ENCODE data around the gene PDE10A.

PDE10A gene

GRCh38 chr6:165390475-165390874 lies 272.6 kb downstream of the PDE10A start:
- DNase-seq (ENCODE audit: low spot score) = no peak

GRCh38 chr6:165389534-165389933 lies 273.5 kb downstream of the PDE10A start:
- no peak for DNase-seq (ENCODE audit: low spot score)

DNA sequence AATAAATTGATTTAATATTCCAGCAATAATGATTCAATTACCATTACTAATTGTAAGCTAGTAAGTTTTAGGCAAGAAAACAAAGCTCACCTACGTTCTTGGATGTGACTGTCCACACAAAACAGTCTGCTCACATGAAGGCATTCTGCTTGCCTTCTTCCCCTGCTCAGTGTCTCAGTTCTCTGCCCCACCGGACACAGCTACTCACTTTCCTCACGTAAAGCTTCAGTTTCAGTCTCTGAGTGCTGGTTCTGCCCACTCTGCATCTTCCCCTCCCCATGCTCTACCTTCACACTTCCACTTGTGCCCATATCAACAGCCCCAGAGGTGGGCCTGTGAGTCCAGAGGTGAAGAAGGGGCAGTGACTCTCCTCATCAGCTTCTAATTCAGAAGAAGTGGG lies 279.7 kb downstream of the PDE10A start:
- no peak for DNase-seq (ENCODE audit: low spot score)

DNA sequence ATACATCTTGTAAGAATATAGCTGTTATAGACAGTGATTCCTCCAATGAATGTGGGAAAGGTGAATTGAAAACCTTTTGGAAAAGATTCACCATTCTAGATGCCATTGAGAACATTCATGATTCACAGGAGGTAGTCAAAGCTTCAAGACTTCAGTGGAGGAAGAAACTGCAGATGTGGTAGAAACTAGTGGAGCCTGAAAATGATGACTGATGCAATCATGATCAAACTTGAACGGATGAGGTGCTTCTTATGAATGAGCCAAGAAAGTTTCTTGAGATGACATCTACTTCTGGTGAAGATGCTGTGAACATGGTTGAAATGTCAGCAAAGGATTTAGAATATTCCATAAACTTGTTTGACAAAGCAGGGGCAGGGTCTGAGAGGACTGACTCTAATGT lies 286.9 kb downstream of the PDE10A start:
- DNase-seq (ENCODE audit: low spot score) = no peak

- no peak for DNase-seq (ENCODE audit: low spot score)
These were observed 297.7 kb downstream of the PDE10A start for GRCh38 chr6:165365371-165365770.

DNA sequence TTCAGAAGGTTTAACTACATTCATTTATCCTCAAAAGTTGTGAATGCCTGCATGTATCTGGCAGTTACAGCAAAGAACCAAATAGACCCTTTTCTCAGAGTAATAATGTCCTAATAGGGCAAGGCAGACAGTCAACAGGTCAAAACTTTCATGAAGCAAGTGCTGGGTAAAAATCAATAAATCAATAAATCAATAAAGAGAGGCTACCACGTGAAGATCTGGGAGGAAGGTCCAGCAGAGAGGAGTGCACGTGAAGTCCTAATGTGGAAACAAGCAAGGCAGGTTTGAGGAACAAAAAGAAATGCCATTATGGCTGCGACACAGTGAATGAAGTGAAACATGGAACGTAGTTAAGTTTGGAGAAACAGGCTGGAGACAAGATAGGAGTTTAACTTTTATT lies 317.3 kb downstream of the PDE10A start:
- no peak for DNase-seq (ENCODE audit: low spot score)

DNA sequence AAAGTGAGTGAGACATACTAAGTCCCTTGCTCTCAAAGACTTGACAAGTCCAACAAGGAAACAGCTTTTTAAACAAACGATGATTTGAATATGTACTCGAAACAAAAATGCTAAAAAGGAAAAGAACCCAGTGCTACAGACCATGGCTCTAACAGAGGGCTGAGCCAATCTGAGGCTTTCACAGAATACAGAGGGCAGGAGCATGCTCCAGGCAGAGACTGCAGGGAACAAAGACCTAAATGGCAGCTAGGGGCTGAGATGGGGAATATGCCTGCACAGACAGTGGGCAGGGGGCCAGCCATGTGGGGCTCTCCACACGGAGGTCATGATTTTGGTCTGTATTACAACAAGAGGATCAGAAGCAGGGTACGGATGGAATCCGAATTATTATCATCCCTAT lies 322.5 kb downstream of the PDE10A start:
- DNase-seq (ENCODE audit: low spot score) = no peak

GRCh38 chr6:165325609-165326008 lies 337.4 kb downstream of the PDE10A start:
- no peak for DNase-seq (ENCODE audit: low spot score)

DNA sequence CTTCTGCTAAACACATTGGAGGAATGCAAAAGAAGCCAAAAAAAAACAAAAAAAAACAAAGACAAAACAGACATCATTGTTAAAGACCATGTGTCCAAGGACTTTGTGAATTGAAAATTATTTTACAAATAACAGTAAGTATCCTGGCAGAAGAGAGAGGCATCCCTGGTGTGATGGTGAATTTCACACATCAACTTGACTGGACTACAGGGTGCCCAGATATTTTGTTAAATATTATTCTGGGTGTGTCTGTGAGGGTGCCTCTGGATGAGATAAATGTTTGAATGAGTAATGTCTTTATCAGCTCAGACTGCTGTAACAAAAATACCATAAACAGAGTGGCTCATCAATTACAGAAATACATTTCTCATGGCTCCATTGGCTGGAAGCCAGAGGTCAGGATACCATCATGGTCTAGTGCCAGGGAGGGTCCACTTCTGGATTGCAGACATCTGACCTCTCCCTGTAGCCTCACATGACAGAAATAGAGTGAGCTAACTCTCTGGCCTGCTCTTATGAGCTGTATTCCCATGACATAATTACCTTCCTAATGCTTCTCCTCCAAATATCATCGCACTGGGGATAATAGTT lies 341.4 kb downstream of the PDE10A start:
- DNase-seq (ENCODE audit: low spot score) = no peak

DNA sequence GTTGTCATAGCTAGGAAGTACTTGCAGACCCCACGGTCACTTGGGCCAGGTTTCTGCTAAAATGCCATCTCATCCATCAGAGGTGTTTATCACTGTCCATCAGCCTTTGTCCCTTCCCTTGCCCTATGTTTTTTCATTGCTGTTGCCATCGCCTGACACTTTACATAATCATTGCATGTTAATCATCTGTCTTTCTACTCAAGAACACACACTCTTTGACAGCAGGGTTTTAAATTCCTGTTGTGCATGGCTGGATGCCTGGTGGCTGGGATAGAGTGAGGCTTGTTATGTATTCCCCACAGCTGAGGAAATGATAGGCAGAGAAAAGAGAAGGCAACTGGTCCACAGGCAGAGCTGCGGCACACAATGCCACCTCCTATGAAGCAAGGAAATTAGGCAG lies 341.9 kb downstream of the PDE10A start:
- DNase-seq (ENCODE audit: low spot score) = no peak

DNA sequence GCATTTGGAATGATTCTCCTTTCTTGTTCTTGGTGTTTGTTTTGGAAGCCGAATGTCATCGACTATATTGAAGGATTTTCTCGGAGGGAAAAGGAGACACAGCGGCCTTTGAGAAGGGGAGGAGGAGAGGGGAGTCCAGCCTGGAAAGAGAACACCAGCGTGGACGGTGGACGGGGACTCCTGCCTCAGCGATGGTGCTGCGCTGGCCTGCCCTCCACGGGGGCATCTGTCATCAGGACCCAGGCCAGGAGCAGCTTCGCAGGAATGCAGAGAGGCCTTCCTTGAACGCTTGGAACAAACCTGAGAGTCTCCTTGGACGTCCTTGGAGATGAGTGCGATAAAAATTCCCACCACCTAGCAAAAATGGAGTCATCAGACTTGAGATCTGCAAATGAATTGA lies 345.3 kb downstream of the PDE10A start:
- DNase-seq (ENCODE audit: low spot score) = no peak

GRCh38 chr6:165308926-165309731 lies 353.9 kb downstream of the PDE10A start, which contains the start of gene C6orf118:
Gene C6orf118, minus strand, starts transcription at chr6:165309605. Its CDS starts 19 bp downstream, at chr6:165309586.
- DNase-seq (ENCODE audit: low spot score) = peak; percentile 85

GRCh38 chr6:165306955-165307354 lies 356.1 kb downstream of the PDE10A start:
- DNase-seq (ENCODE audit: low spot score) = no peak

GRCh38 chr6:165301372-165302246 lies 361.4 kb downstream of the PDE10A start:
- DNase-seq (ENCODE audit: low spot score) = no peak

DNA sequence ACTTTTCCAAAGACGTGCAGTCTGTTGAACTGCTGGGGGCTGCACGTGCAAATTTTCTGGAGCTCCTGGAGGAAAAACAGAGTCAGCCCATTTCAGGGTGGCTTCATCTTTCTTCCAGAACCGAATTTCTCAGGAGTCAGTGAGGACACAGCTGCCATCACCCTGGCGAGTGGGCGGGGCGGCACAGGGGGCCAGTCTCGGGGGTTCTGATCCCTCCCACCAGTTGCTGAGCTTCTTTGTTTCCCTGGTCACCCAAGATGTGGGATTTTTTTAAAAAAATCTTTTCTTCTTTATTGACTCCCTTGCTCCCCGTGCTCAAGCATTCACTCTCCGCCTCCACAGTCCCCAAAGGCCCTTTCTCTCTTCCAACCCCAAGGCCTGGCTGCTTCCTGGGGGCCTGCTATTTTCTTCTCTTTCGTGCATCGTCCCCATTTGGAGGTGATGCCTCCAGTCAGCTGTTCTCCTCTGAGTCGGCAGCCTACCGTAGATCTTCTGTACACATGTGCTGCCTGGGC lies 362.6 kb downstream of the PDE10A start:
- DNase-seq (ENCODE audit: low spot score) = no peak

DNA sequence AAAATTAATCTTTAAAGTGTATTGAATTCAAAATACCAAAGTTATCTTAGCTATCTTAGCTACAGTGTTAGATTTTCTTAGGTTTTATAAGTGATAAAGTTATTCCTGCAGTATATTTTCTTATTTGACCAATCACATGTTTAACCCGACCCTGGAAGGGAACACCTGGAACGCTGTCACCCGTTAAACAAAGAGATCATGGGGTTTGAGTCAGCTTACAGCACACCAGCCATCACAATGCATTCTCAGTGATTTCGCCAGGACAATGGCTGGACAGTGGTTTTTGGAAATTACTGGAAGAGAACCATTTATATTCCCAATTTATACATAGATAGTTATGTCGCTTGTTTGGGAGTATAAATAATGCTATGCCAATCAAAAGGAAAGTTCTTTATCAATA lies 364.2 kb downstream of the PDE10A start:
- DNase-seq (ENCODE audit: low spot score) = no peak

DNA sequence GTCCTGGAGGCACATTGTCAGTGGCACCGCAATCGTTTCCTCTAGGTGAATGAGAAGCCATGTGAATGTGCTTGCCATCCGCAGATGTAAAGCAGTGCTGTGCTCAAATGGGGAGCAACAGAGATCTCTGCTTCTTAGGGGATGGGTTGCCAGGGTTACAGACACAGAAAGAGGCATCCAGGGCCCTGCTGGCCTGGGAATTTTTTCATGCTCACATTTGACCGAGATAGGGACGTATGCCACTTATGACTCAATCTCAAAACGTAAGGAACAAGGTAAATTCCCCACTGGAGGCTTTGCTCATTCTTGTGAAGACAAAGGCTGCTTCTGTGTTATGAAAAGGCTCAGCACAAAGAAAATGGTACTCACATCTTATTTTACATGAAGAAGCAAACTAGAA lies 364.6 kb downstream of the PDE10A start:
- DNase-seq (ENCODE audit: low spot score) = no peak

GRCh38 chr6:165292657-165293056 lies 370.4 kb downstream of the PDE10A start:
- DNase-seq (ENCODE audit: low spot score) = no peak
